Lung (tissue), 12 donors: Measurements from ENCODE around the gene DCTD. TPM values are rescaled to one million over a fixed set of nuclear protein-coding genes. Genes with fewer than 3 reads are reported as not detected.

ENCODE experiments used
- ATAC-seq: fragments of 200-7000 bp; cut with Tn5 transposase; one replicate; pipeline ENCODE4 v1.9.1; 2020; ENCODE audit warnings: moderate number of reproducible peaks; ENCODE audit not compliant: insufficient read depth, low FRiP score
- DNase-seq, 3 donors: peaks; one replicate each; pipeline ENCODE4 v3.0.0-alpha.2; 2013 to 2017
- H3K27ac ChIP-seq, 2 donors: one replicate each; pipeline ENCODE4 v1.5.1; 2013; ENCODE audit warnings: mild to moderate bottlenecking in 2 of 2, moderate library complexity in 2 of 2, control low read depth in 1 of 2, inconsistent platforms in 1 of 2, low read depth in 1 of 2, low read length in 1 of 2
- H3K27me3 ChIP-seq, 3 donors: one replicate each; pipeline ENCODE4 v1.5.1; 2013; ENCODE audit warnings: low read length in 2 of 3; ENCODE audit not compliant: control insufficient read depth in 3 of 3, insufficient read depth in 3 of 3
- H3K36me3 ChIP-seq, 4 donors: one replicate each; pipeline ENCODE4 v1.5.1; 2013; ENCODE audit warnings: low read length in 4 of 4, mild to moderate bottlenecking in 1 of 4, moderate library complexity in 1 of 4; ENCODE audit not compliant: control insufficient read depth in 4 of 4, insufficient read depth in 4 of 4
- H3K4me1 ChIP-seq, 5 donors: one replicate each; pipeline ENCODE4 v1.5.1; 2013; ENCODE audit warnings: low read length in 5 of 5, mild to moderate bottlenecking in 2 of 5, moderate library complexity in 1 of 5; ENCODE audit not compliant: control insufficient read depth in 5 of 5, insufficient read depth in 5 of 5
- H3K4me3 ChIP-seq: one replicate; pipeline ENCODE4 v1.5.1; 2013; ENCODE audit warnings: mild to moderate bottlenecking, control low read depth, moderate library complexity
- H3K9ac ChIP-seq, 2 donors: one replicate each; pipeline ENCODE4 v1.5.1; 2013; ENCODE audit warnings: low read length in 2 of 2, control low read depth in 1 of 2; ENCODE audit not compliant: insufficient read depth in 1 of 2
- H3K9me3 ChIP-seq, 4 donors: one replicate each; pipeline ENCODE4 v1.5.1; 2013; ENCODE audit warnings: low read length in 3 of 4, mild to moderate bottlenecking in 1 of 4, moderate library complexity in 1 of 4; ENCODE audit not compliant: control insufficient read depth in 4 of 4, insufficient read depth in 3 of 4
- WGBS, 2 donors: extraction: QIAGEN DNeasy Blood & Tissue Kit; methylation state at CpG; one replicate each; pipeline ENCODE4 v1.1.7; 2013; 5-methylcytosine and 5-hydroxymethylcytosine counted together
- polyA plus RNA-seq, 2 donors: library from polyadenylated mRNA; stranded (reverse); fragments of 200-250 nt; gene quantifications; one replicate each; pipeline ENCODE4 v1.2.1, GENCODE V29; 2013
- total RNA-seq, 2 donors: library from RNA; depleted of rRNA in 1 of 2; stranded (reverse); fragments of >200 nt in 1 of 2; gene quantifications; one replicate each; pipeline ENCODE4 v1.2.1, GENCODE V29; 2014 to 2021
- TF ChIP-seq, protein P1 (sequence below): IDR thresholded peaks from 2 replicates; pipeline ENCODE4 v1.5.1; 2012; ENCODE audit warnings: mild to moderate bottlenecking; ENCODE audit errors: control extremely low read depth, extremely low read depth
- donor health status: control.
- donor health status: control.
- donor health status: Bipolar disorder and iron deficiency.
- donor health status: healthy.
- donor health status: DM: yes; HTN: yes; CAD: no.

Gene DCTD
- total and polyA plus RNA-seq, 4 donors = 52.6 to 80.4 (median 68.3) TPM

GRCh38 chr4:182955411-182955810 lies 38.2 kb upstream of the DCTD start:
- no peak for ATAC-seq
- WGBS, 2 donors = 88 to 92% methylated on average over 2 of the region's 2 CpGs
- H3K27ac ChIP-seq = no peak overlapping the region

GRCh38 chr4:182944484-182945213 lies 27.5 kb upstream of the DCTD start:
- 77 to 88% methylated on average over 4 of the region's 4 CpGs for WGBS, 2 donors
- Histone ChIP-seq H3K9ac (no peak overlapping the region), H3K27ac (no peak overlapping the region), H3K4me3 (no peak overlapping the region), H3K9me3 (no peaks in the 10 kb centered on the region), H3K4me1 (no peaks in the 10 kb centered on the region), H3K27me3 (peaks cover 0 to 3% (median 3%) of the 10 kb centered on the region in 3 donors), H3K36me3 (no peaks in the 10 kb centered on the region)
- DNase-seq (no peak), ATAC-seq (no peak)
- TF ChIP-seq, protein P1, sequence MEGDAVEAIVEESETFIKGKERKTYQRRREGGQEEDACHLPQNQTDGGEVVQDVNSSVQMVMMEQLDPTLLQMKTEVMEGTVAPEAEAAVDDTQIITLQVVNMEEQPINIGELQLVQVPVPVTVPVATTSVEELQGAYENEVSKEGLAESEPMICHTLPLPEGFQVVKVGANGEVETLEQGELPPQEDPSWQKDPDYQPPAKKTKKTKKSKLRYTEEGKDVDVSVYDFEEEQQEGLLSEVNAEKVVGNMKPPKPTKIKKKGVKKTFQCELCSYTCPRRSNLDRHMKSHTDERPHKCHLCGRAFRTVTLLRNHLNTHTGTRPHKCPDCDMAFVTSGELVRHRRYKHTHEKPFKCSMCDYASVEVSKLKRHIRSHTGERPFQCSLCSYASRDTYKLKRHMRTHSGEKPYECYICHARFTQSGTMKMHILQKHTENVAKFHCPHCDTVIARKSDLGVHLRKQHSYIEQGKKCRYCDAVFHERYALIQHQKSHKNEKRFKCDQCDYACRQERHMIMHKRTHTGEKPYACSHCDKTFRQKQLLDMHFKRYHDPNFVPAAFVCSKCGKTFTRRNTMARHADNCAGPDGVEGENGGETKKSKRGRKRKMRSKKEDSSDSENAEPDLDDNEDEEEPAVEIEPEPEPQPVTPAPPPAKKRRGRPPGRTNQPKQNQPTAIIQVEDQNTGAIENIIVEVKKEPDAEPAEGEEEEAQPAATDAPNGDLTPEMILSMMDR = no peak

More at GRCh38 chr4:182955411-182955810, 38.2 kb upstream of the DCTD start:
- Histone ChIP-seq H3K4me3 (no peak overlapping the region), H3K9ac (no peak overlapping the region), H3K9me3 (peaks cover 0 to 8% (median 2%) of the 10 kb centered on the region in 4 donors), H3K4me1 (peaks cover 0 to 3% (median 0%) of the 10 kb centered on the region in 5 donors), H3K27me3 (no peaks in the 10 kb centered on the region), H3K36me3 (no peaks in the 10 kb centered on the region)
- TF ChIP-seq, protein P1 = no peak
- DNase-seq = no peak

DNA sequence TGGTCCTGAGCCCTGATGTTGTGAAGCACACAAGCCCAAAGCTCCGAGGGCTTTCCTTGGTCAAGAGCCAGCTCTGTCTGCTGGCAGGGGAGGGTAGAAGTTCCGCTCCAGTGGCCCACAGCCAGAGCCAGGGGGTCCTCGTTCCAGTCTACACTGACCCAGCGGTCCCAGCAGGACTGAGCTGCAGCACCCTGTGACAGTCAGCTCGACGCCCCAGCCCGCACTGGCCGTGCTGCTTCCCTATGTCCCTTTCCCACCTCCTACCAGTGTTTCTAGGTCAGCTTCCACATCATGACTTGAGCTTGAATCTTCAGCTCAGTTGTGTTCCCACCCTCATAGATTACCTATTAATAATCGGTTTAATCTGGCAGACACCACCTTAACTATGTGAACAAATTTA lies 22.5 kb upstream of the DCTD start:
- DNase-seq (no peak), ATAC-seq (no peak)
- no peak overlapping the region for H3K4me3 ChIP-seq
- WGBS, 2 donors = 93 to 94% methylated on average over 9 of the region's 9 CpGs
- H3K27ac ChIP-seq = no peak overlapping the region
- no peaks in the 10 kb centered on the region for H3K4me1 ChIP-seq
- TF ChIP-seq, protein P1 = no peak
- peaks cover 0 to 3% (median 3%) of the 10 kb centered on the region in 3 donors for H3K27me3 ChIP-seq
- H3K9ac ChIP-seq = no peak overlapping the region
- H3K36me3 ChIP-seq = no peaks in the 10 kb centered on the region
- no peaks in the 10 kb centered on the region for H3K9me3 ChIP-seq
